HG03159 (cell line): ENCODE measurements around the gene SCGB1C2.

Source experiments
- ATAC-seq: cut with Tn5 transposase; IDR thresholded peaks from one replicate; pipeline ENCODE4 v1.9.1; 2021; ENCODE audit warnings: mild to moderate bottlenecking, moderate library complexity; ENCODE audit not compliant: unreplicated experiment

SCGB1C2 gene

GRCh38 chr17:170130-170670 is 32.8 kb downstream of the SCGB1C2 start:
- no peak for ATAC-seq

- no peak for ATAC-seq
Observed at GRCh38 chr17:171871-172270, 34.5 kb downstream of the SCGB1C2 start.

GRCh38 chr17:172401-172800 is 35.0 kb downstream of the SCGB1C2 start:
- no peak for ATAC-seq

GRCh38 chr17:173166-173911 is 36.0 kb downstream of the SCGB1C2 start:
- no peak for ATAC-seq

DNA sequence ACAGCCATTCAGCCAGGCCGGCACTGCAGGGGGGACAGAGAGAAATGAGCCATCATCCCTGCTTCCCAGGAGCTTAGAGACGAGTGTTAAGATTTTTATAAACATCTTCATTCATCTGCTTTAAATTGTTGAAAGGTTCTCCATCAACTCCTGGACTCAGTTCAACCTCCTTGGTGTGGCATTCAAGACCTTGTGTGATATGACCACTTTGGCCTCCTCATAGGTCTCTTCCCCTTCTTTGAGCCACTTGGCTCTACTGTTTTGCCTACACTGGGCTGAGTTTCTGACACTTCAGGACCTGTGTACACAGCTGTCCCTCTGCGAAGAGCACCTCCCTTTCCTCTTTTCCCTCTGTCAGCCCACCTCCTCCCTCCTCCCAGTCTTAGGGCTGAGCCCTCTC is 39.8 kb downstream of the SCGB1C2 start:
- no peak for ATAC-seq

GRCh38 chr17:177762-178161 is 40.4 kb downstream of the SCGB1C2 start:
- no peak for ATAC-seq

- no peak for ATAC-seq
Observed at GRCh38 chr17:178292-179065, 41.1 kb downstream of the SCGB1C2 start.

DNA sequence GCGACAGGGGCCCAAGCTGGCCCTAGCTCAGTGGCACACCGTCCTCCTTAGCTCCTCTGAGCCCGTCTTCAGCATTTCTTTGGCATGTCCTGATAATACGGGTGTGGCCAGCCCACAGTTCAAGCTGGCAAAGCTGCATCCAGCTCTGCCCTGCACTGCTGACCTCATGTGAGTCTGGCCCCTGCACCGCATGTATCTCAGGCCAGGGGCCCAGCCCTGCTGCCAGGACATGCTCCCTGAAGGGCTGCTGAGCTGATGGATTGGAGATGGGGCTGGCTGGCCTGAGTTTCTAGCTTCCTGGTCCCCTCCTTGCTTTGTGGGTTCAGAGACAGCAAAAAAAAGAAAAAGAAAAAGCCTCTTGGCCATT is 41.7 kb downstream of the SCGB1C2 start:
- no peak for ATAC-seq

GRCh38 chr17:179781-180380 is 42.5 kb downstream of the SCGB1C2 start:
- no peak for ATAC-seq

- no peak for ATAC-seq
Observed at GRCh38 chr17:180381-181244, 43.2 kb downstream of the SCGB1C2 start.

DNA sequence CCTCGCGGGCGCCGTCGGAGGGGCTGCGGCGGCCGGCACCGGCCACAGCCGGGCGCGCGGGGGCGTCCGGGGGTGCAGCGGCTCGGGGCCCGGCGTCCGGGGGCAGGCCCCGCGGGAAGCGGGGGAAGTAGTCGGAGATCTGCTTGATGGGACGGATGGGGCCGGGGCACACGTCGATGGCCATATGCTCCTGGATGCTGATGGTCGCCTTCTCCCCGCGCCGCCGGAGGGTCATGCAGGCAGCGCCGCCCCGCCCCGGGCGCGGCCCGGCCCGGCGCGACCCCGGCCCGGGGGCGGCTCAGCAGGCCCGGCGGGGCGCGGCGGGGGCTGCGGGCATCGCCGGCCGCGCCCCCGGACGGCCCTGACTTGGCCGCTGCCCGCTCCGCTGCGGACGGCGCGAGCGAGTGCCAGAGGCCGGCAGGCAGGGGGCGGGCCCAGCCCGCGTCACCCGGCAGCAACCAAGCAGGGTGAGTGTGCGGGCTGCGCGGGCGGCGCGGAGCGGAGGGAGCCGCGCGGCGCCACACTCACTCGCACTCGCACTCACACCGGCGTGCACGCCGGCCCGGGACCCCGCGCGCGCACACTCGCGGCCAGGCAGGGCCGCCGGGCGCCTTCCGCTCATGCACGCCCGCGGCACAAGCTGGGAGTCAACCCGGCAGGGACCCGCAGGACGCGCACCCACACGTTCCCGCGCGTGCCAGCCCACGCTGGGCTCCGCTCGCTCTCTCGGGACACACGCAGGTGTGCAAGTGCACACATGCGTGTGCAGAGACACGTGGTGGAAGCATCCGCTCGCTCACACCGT is 44.1 kb downstream of the SCGB1C2 start, which contains the start of gene DOC2B:
DOC2B (minus strand) TSS at position 406 of the 805 bp plus-strand sequence; CDS start at position 235, 171 bp downstream.
- no peak for ATAC-seq

- ATAC-seq, result no peak
Observed at GRCh38 chr17:182050-182751, 44.8 kb downstream of the SCGB1C2 start.

- ATAC-seq, result no peak
Observed at GRCh38 chr17:183021-183420, 45.7 kb downstream of the SCGB1C2 start.

DNA sequence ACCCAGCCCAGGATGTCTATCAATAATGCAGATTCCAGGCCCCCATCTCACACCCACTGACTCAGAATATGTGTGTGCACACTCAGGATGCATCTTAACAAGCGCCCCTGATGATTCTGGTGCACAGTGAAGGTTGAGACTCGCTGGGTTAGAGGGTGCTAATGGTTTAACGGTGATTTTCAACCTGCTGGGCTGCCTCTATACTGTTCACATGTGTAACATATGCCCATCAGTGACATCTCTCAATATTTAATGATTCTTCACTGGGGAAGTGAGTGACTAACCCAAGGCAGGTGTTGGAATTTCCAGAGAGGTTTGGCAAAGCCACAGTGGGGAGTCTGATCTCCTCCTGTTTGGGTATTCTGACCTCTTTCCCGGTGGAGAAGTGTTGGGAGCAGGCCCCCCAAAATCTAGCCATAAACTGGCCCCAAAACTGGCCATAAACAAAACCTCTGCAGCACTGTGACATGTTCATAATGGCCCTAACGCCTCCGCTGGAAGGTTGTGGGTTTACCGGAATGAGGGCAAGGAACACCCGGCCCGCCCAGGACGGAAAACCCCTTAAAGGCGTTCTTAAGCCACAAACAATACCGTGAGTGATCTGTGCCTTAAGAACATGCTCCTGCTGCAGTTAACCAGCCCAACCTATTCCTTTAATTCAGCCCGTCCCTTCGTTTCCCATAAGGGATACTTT is 48.2 kb downstream of the SCGB1C2 start:
- ATAC-seq, result no peak

DNA sequence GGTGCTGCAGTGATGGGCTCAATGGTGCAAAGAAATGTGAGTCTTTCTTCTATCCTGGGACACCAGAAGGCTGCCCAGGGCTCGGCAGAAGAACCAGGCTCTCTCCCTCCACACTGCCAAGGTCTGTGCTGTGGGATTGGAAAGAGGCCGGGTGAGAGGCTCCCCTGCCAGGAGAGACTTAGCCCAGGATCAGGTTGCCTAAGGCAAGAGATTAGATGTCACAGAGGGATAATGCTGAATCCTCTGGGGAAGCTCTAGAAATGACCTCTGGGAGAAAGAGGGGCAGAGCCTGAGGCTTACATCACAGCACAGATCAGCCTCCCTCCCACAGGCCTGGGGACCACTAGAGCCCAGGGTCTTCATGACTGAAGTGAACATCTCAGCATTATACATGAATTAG is 49.8 kb downstream of the SCGB1C2 start:
- ATAC-seq, result no peak
